Sigmoid colon (tissue), 4 donors: Measurements from ENCODE around the gene ZNF624.

Source experiments
- CTCF ChIP-seq, 4 experiments: fragments of 450-650 bp in 3 of 4; fragments of 200-600 bp in 1 of 4; IDR thresholded peaks; one replicate each; pipeline ENCODE4 v1.5.1; 2016 to 2019; ENCODE audit warnings: antibody characterized with exemption in 4 of 4, mild to moderate bottlenecking in 3 of 4, moderate library complexity in 2 of 4
- EP300 ChIP-seq, 4 donors: sonication (generic); formaldehyde crosslinking; IDR thresholded peaks; one replicate each; pipeline ENCODE4 v1.6.1; 2017; ENCODE audit warnings: antibody characterized with exemption in 4 of 4
- POLR2A ChIP-seq, 2 donors: fragments of 450-650 bp; IDR thresholded peaks; one replicate each; pipeline ENCODE4 v1.6.1; 2016; ENCODE audit warnings: antibody characterized with exemption in 2 of 2, mild to moderate bottlenecking in 2 of 2, moderate library complexity in 2 of 2
- POLR2AphosphoS5 ChIP-seq, 4 donors: sonication (generic); formaldehyde crosslinking; IDR thresholded peaks; one replicate each; pipeline ENCODE4 v1.6.1; 2017; ENCODE audit warnings: antibody characterized with exemption in 4 of 4

- TF ChIP-seq EP300 (IDR thresholded peaks at IDR 0.05) (no peak), CTCF (IDR thresholded peaks at IDR 0.05) (peak; percentile 76 to 96 (median 80)), POLR2A (IDR thresholded peaks at IDR 0.05) (no peak), POLR2AphosphoS5 (IDR thresholded peaks at IDR 0.05) (peak; percentile 14 to 74 (median 56))
Observed at GRCh38 chr17:16584273-16584995, 69.2 kb downstream of the ZNF624 start.
